ENCODE data around the gene RBM14. TPM values are rescaled to one million over a fixed set of nuclear protein-coding genes. Genes with fewer than 3 reads are reported as not detected.

RBM14 gene, protein sequence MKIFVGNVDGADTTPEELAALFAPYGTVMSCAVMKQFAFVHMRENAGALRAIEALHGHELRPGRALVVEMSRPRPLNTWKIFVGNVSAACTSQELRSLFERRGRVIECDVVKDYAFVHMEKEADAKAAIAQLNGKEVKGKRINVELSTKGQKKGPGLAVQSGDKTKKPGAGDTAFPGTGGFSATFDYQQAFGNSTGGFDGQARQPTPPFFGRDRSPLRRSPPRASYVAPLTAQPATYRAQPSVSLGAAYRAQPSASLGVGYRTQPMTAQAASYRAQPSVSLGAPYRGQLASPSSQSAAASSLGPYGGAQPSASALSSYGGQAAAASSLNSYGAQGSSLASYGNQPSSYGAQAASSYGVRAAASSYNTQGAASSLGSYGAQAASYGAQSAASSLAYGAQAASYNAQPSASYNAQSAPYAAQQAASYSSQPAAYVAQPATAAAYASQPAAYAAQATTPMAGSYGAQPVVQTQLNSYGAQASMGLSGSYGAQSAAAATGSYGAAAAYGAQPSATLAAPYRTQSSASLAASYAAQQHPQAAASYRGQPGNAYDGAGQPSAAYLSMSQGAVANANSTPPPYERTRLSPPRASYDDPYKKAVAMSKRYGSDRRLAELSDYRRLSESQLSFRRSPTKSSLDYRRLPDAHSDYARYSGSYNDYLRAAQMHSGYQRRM
- total RNA-seq (100 to 1,000 TPM; 239 to 250 TPM), total RNA-seq (102 to 394 (median 149) reads per million in 172 experiments)
- polyA plus RNA-seq (2013, experiment 1 of 2), result 55.4 TPM
- polyA plus RNA-seq (2013, experiment 2 of 2), result 57.7 TPM

DNA sequence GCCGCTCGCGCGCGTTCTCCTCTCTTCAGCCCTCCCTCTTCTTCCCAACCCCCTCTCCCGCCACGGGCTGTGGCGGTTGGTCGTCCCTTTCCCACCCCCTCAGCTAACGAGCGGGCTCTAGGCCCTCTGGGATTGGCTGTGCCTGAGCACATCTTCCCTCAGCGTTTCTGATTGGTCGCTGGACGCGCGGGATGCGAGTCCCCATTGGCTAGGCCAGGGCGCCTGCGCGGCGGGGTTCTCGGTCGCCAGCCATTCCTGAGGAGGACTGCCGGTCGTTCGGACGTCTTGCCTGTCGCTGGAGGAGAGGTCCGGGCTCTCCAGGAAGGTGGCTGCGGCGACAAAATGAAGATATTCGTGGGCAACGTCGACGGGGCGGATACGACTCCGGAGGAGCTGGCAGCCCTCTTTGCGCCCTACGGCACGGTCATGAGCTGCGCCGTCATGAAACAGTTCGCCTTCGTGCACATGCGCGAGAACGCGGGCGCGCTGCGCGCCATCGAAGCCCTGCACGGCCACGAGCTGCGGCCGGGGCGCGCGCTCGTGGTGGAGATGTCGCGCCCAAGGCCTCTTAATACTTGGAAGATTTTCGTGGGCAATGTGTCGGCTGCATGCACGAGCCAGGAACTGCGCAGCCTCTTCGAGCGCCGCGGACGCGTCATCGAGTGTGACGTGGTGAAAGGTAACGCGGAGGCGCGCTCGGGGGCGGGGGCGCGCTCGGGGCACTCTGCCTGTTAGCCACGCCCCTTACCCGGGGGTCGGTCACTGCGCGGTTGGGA is at the start of gene RBM14:
RBM14 (plus strand) TSS at position 252 of the 776 bp plus-strand sequence; CDS start at position 343, 91 bp downstream.
- intact Hi-C loops (cut with DNase I, micrococcal nuclease), result loop anchor here (1.0 to 5.0 kb wide), 5 partner anchors 22 to 149 kb away; partner anchors contain the start of genes CCDC87 (in 2 of the 2), CCS (in 2 of the 2), PELI3 (in 1 of the 2) and RBM4 (in 1 of the 2)
- ATAC-seq (ENCODE audit: poor library complexity) (peak; percentile 81), DNase-seq (peak; percentile 95 to 100 (median 97))
- Mint-ChIP-seq H3K4me3 (peak within 1 kb of the TSS; percentile 99), H3K27ac (peak within 1 kb of the TSS; percentile 94), H3K4me1 (ENCODE audit: low read depth) (peaks cover 53% of the 10 kb centered on the region), H3K36me3 (ENCODE audit: low read depth) (peaks cover 45% of the 10 kb centered on the region), H3K27me3 (no peaks in the 10 kb centered on the region), H3K9me3 (no peaks in the 10 kb centered on the region)
- Histone ChIP-seq H3K4me3 (ENCODE audit: low read length) (peak within 1 kb of the TSS; percentile 99), H3K27ac (ENCODE audit: low read depth in 1 of 2, low read length in 2 of 2) (peak within 1 kb of the TSS; percentile 96 to 98), H3K4me1 (ENCODE audit: insufficient read depth, low read length) (peaks cover 50% of the 10 kb centered on the region), H3K9me3 (ENCODE audit: control insufficient read depth in 1 of 2, insufficient read depth in 1 of 2, low read length in 2 of 2) (no peaks in the 10 kb centered on the region), H3K36me3 (ENCODE audit: insufficient read depth, low read length) (peaks cover 27% of the 10 kb centered on the region), H3K27me3 (ENCODE audit: control insufficient read depth in 1 of 2, insufficient read depth in 2 of 2, low read length in 2 of 2) (no peaks in the 10 kb centered on the region)
- ChIA-PET POLR2A (interaction anchor here (0.5 to 16.0 kb wide), 39 partner anchors 8 to 1646 kb away, joined by 3 to 511 read pairs (median 4); partner anchors contain the start of genes ACTN3, CCDC87, CCS and CTSF), CTCF (interaction anchor here (1.2 to 5.9 kb wide), 4 partner anchors 22 to 178 kb away, joined by 4 to 47 read pairs (median 22); partner anchors contain the start of genes CCDC87, CCS, MRPL11 and RBM4)
- TF ChIP-seq, protein P1, sequence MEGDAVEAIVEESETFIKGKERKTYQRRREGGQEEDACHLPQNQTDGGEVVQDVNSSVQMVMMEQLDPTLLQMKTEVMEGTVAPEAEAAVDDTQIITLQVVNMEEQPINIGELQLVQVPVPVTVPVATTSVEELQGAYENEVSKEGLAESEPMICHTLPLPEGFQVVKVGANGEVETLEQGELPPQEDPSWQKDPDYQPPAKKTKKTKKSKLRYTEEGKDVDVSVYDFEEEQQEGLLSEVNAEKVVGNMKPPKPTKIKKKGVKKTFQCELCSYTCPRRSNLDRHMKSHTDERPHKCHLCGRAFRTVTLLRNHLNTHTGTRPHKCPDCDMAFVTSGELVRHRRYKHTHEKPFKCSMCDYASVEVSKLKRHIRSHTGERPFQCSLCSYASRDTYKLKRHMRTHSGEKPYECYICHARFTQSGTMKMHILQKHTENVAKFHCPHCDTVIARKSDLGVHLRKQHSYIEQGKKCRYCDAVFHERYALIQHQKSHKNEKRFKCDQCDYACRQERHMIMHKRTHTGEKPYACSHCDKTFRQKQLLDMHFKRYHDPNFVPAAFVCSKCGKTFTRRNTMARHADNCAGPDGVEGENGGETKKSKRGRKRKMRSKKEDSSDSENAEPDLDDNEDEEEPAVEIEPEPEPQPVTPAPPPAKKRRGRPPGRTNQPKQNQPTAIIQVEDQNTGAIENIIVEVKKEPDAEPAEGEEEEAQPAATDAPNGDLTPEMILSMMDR (IDR thresholded peaks at IDR 0.05), result no peak

DNA sequence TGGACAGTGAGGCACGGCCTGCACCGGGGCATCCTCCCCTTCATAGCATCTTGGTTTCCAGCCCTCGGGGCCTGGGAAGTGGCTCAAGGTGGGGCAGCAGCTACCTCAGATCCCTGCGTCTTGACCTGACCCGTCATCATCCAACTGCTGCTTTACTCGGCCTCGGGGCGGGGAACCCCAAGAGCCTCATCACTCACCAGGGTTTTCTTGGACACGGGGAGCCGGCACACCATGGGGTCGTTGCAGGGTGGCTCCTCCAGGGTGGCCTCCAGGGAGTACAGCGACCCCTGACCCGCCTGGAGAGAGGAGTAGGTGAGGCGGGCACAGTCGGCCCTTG is 48.7 kb upstream of the RBM14 start:
- Histone ChIP-seq H3K4me1 (ENCODE audit: insufficient read depth, low read length) (peaks cover 12% of the 10 kb centered on the region), H3K4me3 (ENCODE audit: low read length) (peak overlapping the region; percentile 41), H3K27me3 (ENCODE audit: control insufficient read depth in 1 of 2, insufficient read depth in 2 of 2, low read length in 2 of 2) (no peaks in the 10 kb centered on the region), H3K36me3 (ENCODE audit: insufficient read depth, low read length) (no peaks in the 10 kb centered on the region), H3K9me3 (ENCODE audit: control insufficient read depth in 1 of 2, insufficient read depth in 1 of 2, low read length in 2 of 2) (no peaks in the 10 kb centered on the region), H3K27ac (ENCODE audit: low read depth in 1 of 2, low read length in 2 of 2) (no peak overlapping the region)
- TF ChIP-seq, protein P1 (IDR thresholded peaks at IDR 0.05), result no peak
- DNase-seq (no peak), ATAC-seq (ENCODE audit: poor library complexity) (no peak)
- ChIA-PET CTCF (no interaction called here), POLR2A (interaction anchor here (0.7 to 3.6 kb wide), 5 partner anchors 22 to 275 kb away, joined by 3 to 35 read pairs (median 17); partner anchors contain the start of genes ACTN3, PELI3, RBM4 and RBM4B)
- H3K36me3 Mint-ChIP-seq (ENCODE audit: low read depth), result no peaks in the 10 kb centered on the region
- no peaks in the 10 kb centered on the region for H3K9me3 Mint-ChIP-seq
- peak overlapping the region; percentile 77 for H3K4me3 Mint-ChIP-seq
- no peaks in the 10 kb centered on the region for H3K4me1 Mint-ChIP-seq (ENCODE audit: low read depth)
- no peak overlapping the region for H3K27ac Mint-ChIP-seq
- H3K27me3 Mint-ChIP-seq, result peaks cover 7% of the 10 kb centered on the region
- intact Hi-C loops (cut with DNase I, micrococcal nuclease), result no loop called here

Measured in CD4-positive, alpha-beta T cell (primary cell).